ENCODE results near the gene SERPINE2.

DNA sequence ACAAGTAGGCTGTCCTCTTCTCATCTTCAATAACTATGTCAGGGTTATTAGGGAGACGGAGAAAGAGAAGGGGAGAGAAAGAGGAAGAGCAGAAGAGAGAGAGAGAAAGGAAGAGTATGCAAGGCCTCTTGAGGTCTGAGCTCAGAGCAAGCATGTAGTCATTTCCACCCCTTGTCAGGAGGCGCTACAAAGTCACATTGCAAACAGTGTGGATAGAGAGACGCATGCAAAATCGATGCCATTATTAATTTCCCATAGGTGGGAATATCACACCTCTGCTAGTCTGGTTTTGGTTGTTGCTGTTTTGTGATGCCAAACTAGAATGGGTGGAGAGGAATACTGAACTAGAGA, 24.2 kb upstream of the SERPINE2 start:
- TF ChIP-seq POLR2A (IDR thresholded peaks at IDR 0.05), result no peak
- TF ChIP-seq, protein P1, sequence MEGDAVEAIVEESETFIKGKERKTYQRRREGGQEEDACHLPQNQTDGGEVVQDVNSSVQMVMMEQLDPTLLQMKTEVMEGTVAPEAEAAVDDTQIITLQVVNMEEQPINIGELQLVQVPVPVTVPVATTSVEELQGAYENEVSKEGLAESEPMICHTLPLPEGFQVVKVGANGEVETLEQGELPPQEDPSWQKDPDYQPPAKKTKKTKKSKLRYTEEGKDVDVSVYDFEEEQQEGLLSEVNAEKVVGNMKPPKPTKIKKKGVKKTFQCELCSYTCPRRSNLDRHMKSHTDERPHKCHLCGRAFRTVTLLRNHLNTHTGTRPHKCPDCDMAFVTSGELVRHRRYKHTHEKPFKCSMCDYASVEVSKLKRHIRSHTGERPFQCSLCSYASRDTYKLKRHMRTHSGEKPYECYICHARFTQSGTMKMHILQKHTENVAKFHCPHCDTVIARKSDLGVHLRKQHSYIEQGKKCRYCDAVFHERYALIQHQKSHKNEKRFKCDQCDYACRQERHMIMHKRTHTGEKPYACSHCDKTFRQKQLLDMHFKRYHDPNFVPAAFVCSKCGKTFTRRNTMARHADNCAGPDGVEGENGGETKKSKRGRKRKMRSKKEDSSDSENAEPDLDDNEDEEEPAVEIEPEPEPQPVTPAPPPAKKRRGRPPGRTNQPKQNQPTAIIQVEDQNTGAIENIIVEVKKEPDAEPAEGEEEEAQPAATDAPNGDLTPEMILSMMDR (IDR thresholded peaks at IDR 0.05), result no peak

Data from body of pancreas (tissue), 4 donors.